ENCODE measurements around the gene PAX6.

PAX6 gene

DNA sequence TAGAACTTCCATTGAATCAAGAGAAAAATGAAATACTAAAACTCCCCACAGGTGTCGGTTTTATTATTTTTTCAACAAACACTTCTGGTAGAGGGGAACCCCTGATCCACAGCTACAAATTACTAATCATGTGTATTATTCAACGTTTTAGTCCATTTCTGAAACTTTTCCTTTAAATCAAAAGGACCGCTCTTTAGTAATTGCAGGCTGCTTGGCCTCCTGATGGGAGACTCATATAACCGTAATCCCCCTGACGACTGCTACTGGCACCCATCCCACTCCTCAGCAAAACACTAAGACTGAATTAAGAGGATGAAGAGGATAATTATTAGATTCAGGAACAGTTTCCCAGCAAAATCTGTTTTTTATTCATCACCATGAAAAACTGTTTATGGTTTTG, 46.4 kb downstream of the PAX6 start:
- TF ChIP-seq CREB1 (IDR thresholded peaks at IDR 0.05; ENCODE audit: low read depth) (no peak), TCF12 (IDR thresholded peaks at IDR 0.05; ENCODE audit: low read depth) (no peak), CEBPB (IDR thresholded peaks at IDR 0.05) (no peak), RAD21 (IDR thresholded peaks at IDR 0.05; ENCODE audit: low read depth) (no peak), NFIC (IDR thresholded peaks at IDR 0.05) (no peak), YY1 (IDR thresholded peaks at IDR 0.05; ENCODE audit: low read depth) (no peak), TAF1 (IDR thresholded peaks at IDR 0.05; ENCODE audit: low read depth) (no peak), EGR1 (IDR thresholded peaks at IDR 0.05) (no peak), EP300 (IDR thresholded peaks at IDR 0.05; ENCODE audit: borderline replicate concordance) (no peak), ZBTB7A (IDR thresholded peaks at IDR 0.05; ENCODE audit: low read depth) (no peak), USF1 (IDR thresholded peaks at IDR 0.05) (no peak)
- TF ChIP-seq, protein P1, sequence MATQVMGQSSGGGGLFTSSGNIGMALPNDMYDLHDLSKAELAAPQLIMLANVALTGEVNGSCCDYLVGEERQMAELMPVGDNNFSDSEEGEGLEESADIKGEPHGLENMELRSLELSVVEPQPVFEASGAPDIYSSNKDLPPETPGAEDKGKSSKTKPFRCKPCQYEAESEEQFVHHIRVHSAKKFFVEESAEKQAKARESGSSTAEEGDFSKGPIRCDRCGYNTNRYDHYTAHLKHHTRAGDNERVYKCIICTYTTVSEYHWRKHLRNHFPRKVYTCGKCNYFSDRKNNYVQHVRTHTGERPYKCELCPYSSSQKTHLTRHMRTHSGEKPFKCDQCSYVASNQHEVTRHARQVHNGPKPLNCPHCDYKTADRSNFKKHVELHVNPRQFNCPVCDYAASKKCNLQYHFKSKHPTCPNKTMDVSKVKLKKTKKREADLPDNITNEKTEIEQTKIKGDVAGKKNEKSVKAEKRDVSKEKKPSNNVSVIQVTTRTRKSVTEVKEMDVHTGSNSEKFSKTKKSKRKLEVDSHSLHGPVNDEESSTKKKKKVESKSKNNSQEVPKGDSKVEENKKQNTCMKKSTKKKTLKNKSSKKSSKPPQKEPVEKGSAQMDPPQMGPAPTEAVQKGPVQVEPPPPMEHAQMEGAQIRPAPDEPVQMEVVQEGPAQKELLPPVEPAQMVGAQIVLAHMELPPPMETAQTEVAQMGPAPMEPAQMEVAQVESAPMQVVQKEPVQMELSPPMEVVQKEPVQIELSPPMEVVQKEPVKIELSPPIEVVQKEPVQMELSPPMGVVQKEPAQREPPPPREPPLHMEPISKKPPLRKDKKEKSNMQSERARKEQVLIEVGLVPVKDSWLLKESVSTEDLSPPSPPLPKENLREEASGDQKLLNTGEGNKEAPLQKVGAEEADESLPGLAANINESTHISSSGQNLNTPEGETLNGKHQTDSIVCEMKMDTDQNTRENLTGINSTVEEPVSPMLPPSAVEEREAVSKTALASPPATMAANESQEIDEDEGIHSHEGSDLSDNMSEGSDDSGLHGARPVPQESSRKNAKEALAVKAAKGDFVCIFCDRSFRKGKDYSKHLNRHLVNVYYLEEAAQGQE (IDR thresholded peaks at IDR 0.05; ENCODE audit: low read depth) = no peak
- TF ChIP-seq, protein P2, sequence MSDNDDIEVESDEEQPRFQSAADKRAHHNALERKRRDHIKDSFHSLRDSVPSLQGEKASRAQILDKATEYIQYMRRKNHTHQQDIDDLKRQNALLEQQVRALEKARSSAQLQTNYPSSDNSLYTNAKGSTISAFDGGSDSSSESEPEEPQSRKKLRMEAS (IDR thresholded peaks at IDR 0.05) = no peak

- TF ChIP-seq USF1 (IDR thresholded peaks at IDR 0.05) (no peak), RAD21 (IDR thresholded peaks at IDR 0.05; ENCODE audit: low read depth) (no peak), CREB1 (IDR thresholded peaks at IDR 0.05; ENCODE audit: low read depth) (no peak), FOXM1 (IDR thresholded peaks at IDR 0.05; ENCODE audit: borderline replicate concordance, low read depth) (no peak), TAF1 (IDR thresholded peaks at IDR 0.05; ENCODE audit: low read depth) (no peak), ZBTB7A (IDR thresholded peaks at IDR 0.05; ENCODE audit: low read depth) (no peak), TCF12 (IDR thresholded peaks at IDR 0.05; ENCODE audit: low read depth) (no peak), YY1 (IDR thresholded peaks at IDR 0.05; ENCODE audit: low read depth) (no peak), CEBPB (IDR thresholded peaks at IDR 0.05) (no peak), EGR1 (IDR thresholded peaks at IDR 0.05) (no peak), TEAD4 (IDR thresholded peaks at IDR 0.05) (no peak), NFIC (IDR thresholded peaks at IDR 0.05) (no peak), EP300 (IDR thresholded peaks at IDR 0.05; ENCODE audit: borderline replicate concordance) (no peak)
- TF ChIP-seq, protein P1 (IDR thresholded peaks at IDR 0.05; ENCODE audit: low read depth) = no peak
These were observed 46.9 kb downstream of the PAX6 start for GRCh38 chr11:31764261-31764660.

DNA sequence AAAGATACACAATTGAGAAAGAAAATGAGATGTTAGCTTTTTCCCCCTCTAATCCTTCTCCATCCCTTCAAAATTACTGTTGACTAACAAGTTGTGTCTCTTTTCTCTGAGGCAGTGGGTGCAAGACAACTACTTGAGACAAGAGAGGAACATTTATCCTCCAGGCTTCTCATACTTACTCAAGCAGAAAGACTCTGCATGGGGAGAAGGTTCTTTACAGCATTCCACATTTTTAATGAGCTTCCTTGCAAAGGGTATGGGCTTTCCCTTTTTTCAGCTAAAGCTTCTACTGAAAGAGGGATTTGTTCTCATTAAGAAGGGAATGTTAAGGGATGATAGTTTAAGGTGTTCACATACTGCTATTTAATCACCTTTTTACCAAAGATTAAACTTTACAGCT, 47.8 kb downstream of the PAX6 start:
- TF ChIP-seq CEBPB (IDR thresholded peaks at IDR 0.05) = no peak
- TF ChIP-seq ZBTB7A (IDR thresholded peaks at IDR 0.05; ENCODE audit: low read depth) = no peak
- no peak for TF ChIP-seq NFIC (IDR thresholded peaks at IDR 0.05)
- TF ChIP-seq, protein P2 (IDR thresholded peaks at IDR 0.05) = no peak
- TF ChIP-seq USF1 (IDR thresholded peaks at IDR 0.05) = no peak
- no peak for TF ChIP-seq YY1 (IDR thresholded peaks at IDR 0.05; ENCODE audit: low read depth)
- no peak for TF ChIP-seq FOXM1 (IDR thresholded peaks at IDR 0.05; ENCODE audit: borderline replicate concordance, low read depth)
- TF ChIP-seq TEAD4 (IDR thresholded peaks at IDR 0.05) = no peak
- TF ChIP-seq RAD21 (IDR thresholded peaks at IDR 0.05; ENCODE audit: low read depth) = no peak

DNA sequence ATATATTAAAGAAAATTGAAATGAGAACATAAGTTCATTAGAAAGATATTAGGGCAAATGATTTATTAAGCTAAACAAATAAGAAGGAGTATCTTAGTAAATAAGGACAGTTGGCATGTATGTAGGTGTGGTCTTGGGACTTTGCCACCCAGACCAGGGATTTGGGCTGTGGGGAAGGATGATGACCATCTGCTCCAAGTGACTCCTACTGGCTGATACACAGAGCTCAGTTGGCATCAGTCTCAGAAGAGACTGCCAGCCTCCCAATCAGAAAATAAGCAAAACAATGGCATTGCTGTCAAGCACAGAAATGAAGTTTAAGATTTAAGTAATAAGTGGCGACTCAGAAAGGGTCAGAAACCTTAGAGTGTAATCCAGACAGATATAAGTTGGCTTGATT, 49.5 kb downstream of the PAX6 start:
- TF ChIP-seq TAF1 (IDR thresholded peaks at IDR 0.05; ENCODE audit: low read depth) = no peak
- TF ChIP-seq USF1 (IDR thresholded peaks at IDR 0.05) = no peak
- no peak for TF ChIP-seq RAD21 (IDR thresholded peaks at IDR 0.05; ENCODE audit: low read depth)
- TF ChIP-seq CREB1 (IDR thresholded peaks at IDR 0.05; ENCODE audit: low read depth) = no peak
- no peak for TF ChIP-seq NFIC (IDR thresholded peaks at IDR 0.05)
- no peak for TF ChIP-seq TCF12 (IDR thresholded peaks at IDR 0.05; ENCODE audit: low read depth)
- TF ChIP-seq, protein P2 (IDR thresholded peaks at IDR 0.05) = no peak
- no peak for TF ChIP-seq CEBPB (IDR thresholded peaks at IDR 0.05)
- TF ChIP-seq, protein P1 (IDR thresholded peaks at IDR 0.05; ENCODE audit: low read depth) = no peak
- TF ChIP-seq EP300 (IDR thresholded peaks at IDR 0.05; ENCODE audit: borderline replicate concordance) = no peak
- no peak for TF ChIP-seq FOXM1 (IDR thresholded peaks at IDR 0.05; ENCODE audit: borderline replicate concordance, low read depth)
- no peak for TF ChIP-seq EGR1 (IDR thresholded peaks at IDR 0.05)
- no peak for TF ChIP-seq YY1 (IDR thresholded peaks at IDR 0.05; ENCODE audit: low read depth)
- no peak for TF ChIP-seq ZBTB7A (IDR thresholded peaks at IDR 0.05; ENCODE audit: low read depth)
